Measurements from ENCODE around the gene SEH1L.

SEH1L gene

GRCh38 chr18:12930908-12931307 lies 16.9 kb upstream of the SEH1L start:
- no peak for TF ChIP-seq CTCF (IDR thresholded peaks at IDR 0.05; ENCODE audit: low read depth, low read length)
- no peak for TF ChIP-seq EZH2phosphoT487 (IDR thresholded peaks at IDR 0.05; ENCODE audit: low read depth)
- Histone ChIP-seq H3K4me2 (ENCODE audit: low read length) (no peak overlapping the region), H3K4me1 (ENCODE audit: low read length) (no peaks in the 10 kb centered on the region), H3K36me3 (replicated peaks; ENCODE audit: low read depth, low read length) (no peaks in the 10 kb centered on the region), H3K27me3 (ENCODE audit: low read depth, low read length) (no peaks in the 10 kb centered on the region), H2AFZ (ENCODE audit: low read depth, low read length) (no peak overlapping the region), H4K20me1 (ENCODE audit: insufficient read depth, low read length) (no peaks in the 10 kb centered on the region), H3K9ac (ENCODE audit: low read length) (no peak overlapping the region), H3K9me3 (ENCODE audit: insufficient read depth, low read length) (no peaks in the 10 kb centered on the region), H3K27ac (ENCODE audit: low read length) (no peak overlapping the region), H3K4me3 (ENCODE audit: low read length) (no peak overlapping the region), H3K79me2 (ENCODE audit: low read length) (no peaks in the 10 kb centered on the region)

DNA sequence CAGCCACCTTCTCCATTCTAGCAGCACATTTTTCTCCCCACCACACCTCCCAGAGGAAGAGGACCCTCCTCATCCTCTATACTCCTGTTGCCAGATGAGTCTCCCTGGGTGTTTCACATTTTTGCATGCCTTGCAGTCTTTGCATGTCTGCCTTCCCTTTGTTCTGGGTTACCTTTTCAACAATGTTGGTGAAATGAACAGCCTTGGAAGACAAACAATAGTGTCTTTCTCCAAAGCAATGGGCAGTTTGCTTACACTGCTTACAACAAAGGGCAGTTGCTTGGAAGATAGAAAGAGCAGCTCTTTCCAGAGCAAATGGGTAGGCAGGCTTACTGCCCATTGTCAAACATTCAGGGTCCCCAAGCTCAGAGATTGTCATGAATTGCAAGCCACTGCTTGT lies 14.5 kb upstream of the SEH1L start:
- Histone ChIP-seq H3K36me3 (replicated peaks; ENCODE audit: low read depth, low read length) (no peaks in the 10 kb centered on the region), H3K4me2 (ENCODE audit: low read length) (no peak overlapping the region), H3K4me1 (ENCODE audit: low read length) (no peaks in the 10 kb centered on the region), H3K9me3 (ENCODE audit: insufficient read depth, low read length) (no peaks in the 10 kb centered on the region), H3K4me3 (ENCODE audit: low read length) (no peak overlapping the region), H3K9ac (ENCODE audit: low read length) (no peak overlapping the region), H3K79me2 (ENCODE audit: low read length) (no peaks in the 10 kb centered on the region), H3K27ac (ENCODE audit: low read length) (no peak overlapping the region), H4K20me1 (ENCODE audit: insufficient read depth, low read length) (no peaks in the 10 kb centered on the region), H2AFZ (ENCODE audit: low read depth, low read length) (no peak overlapping the region), H3K27me3 (ENCODE audit: low read depth, low read length) (no peaks in the 10 kb centered on the region)
- no peak for TF ChIP-seq EZH2phosphoT487 (IDR thresholded peaks at IDR 0.05; ENCODE audit: low read depth)
- TF ChIP-seq CTCF (IDR thresholded peaks at IDR 0.05; ENCODE audit: low read depth, low read length) = no peak

DNA sequence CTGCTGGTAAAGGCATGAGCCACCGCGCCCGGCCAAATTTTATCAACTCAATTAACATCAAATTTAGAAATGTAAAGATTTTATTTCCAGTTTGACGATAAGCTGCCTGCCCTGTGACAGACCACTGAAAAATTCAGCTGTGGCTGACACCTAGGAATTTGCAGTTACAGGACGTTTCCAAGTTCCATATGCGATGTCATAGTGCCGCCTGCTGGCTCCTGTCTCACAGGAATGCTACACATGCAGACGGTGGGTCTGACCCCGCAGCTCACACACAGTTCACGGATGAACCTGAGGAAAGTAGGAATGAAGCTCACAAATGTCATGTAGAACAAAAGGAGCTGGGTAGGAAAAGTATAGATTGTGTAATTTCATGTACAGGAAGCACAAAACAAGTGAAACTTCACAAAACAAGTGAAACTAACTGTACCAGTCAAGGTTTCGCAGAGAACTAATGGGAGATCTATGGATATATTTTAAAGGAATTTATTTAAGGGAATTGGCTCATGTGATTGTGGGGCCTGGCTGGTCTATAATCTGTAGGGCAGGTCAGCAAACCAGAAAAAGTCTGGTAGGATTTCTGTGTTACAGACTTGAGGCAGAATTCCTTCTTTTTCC lies 13.2 kb upstream of the SEH1L start:
- Histone ChIP-seq H3K27me3 (ENCODE audit: low read depth, low read length) (no peaks in the 10 kb centered on the region), H3K36me3 (replicated peaks; ENCODE audit: low read depth, low read length) (no peaks in the 10 kb centered on the region), H3K4me1 (ENCODE audit: low read length) (no peaks in the 10 kb centered on the region), H3K27ac (ENCODE audit: low read length) (no peak overlapping the region), H3K9me3 (ENCODE audit: insufficient read depth, low read length) (no peaks in the 10 kb centered on the region), H3K79me2 (ENCODE audit: low read length) (no peaks in the 10 kb centered on the region), H2AFZ (ENCODE audit: low read depth, low read length) (peak overlapping the region; percentile 49; the same call in 1 of the 2 replicates), H3K9ac (ENCODE audit: low read length) (no peak overlapping the region), H3K4me3 (ENCODE audit: low read length) (peak overlapping the region; percentile 41), H3K4me2 (ENCODE audit: low read length) (peak overlapping the region; percentile 60), H4K20me1 (ENCODE audit: insufficient read depth, low read length) (no peaks in the 10 kb centered on the region)
- TF ChIP-seq EZH2phosphoT487 (IDR thresholded peaks at IDR 0.05; ENCODE audit: low read depth) = no peak
- TF ChIP-seq CTCF (IDR thresholded peaks at IDR 0.05; ENCODE audit: low read depth, low read length) = peak; percentile 94

DNA sequence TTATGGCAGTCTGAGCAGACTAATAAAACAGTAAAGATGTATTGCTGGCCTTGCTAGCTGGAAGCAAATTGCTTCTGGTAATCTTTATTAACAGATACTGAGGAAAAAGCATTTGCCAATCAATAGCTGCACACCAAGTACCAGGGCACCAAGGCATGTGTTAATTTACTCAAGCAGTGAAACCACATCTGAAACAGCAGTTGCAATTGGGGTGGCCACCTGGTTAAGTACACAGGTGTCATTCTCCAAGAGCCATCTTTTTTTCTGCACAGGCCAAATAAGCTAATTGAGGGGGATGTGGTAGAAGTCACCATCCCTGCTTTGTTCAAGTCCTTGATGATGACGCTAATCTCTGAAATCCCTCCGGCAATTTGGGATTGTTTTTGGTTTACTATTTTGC lies 8.6 kb upstream of the SEH1L start:
- Histone ChIP-seq H3K9me3 (ENCODE audit: insufficient read depth, low read length) (no peaks in the 10 kb centered on the region), H3K9ac (ENCODE audit: low read length) (no peak overlapping the region), H3K79me2 (ENCODE audit: low read length) (no peaks in the 10 kb centered on the region), H3K4me2 (ENCODE audit: low read length) (no peak overlapping the region), H4K20me1 (ENCODE audit: insufficient read depth, low read length) (no peaks in the 10 kb centered on the region), H3K27ac (ENCODE audit: low read length) (no peak overlapping the region), H3K36me3 (replicated peaks; ENCODE audit: low read depth, low read length) (no peaks in the 10 kb centered on the region), H2AFZ (ENCODE audit: low read depth, low read length) (no peak overlapping the region), H3K4me1 (ENCODE audit: low read length) (no peaks in the 10 kb centered on the region), H3K27me3 (ENCODE audit: low read depth, low read length) (no peaks in the 10 kb centered on the region), H3K4me3 (ENCODE audit: low read length) (no peak overlapping the region)
- TF ChIP-seq CTCF (IDR thresholded peaks at IDR 0.05; ENCODE audit: low read depth, low read length) (no peak), EZH2phosphoT487 (IDR thresholded peaks at IDR 0.05; ENCODE audit: low read depth) (no peak)

Data from OCI-LY3 (cell line).